ENCODE results near the gene ACTL7A. TPM values are rescaled to one million over a fixed set of nuclear protein-coding genes. Genes with fewer than 3 reads are reported as not detected.

The ACTL7A gene
- total RNA-seq, 2 experiments from 2014 or later: not detected

GRCh38 chr9:108830272-108830671, 31.8 kb upstream of the ACTL7A start:
- Histone ChIP-seq H3K4me1 (ENCODE audit: insufficient read depth, low read length) (no peaks in the 10 kb centered on the region), H3K9me3 (ENCODE audit: control insufficient read depth in 1 of 2, insufficient read depth in 1 of 2, low read length in 2 of 2) (no peaks in the 10 kb centered on the region), H3K27ac (ENCODE audit: low read depth in 1 of 2, low read length in 2 of 2) (no peak overlapping the region), H3K27me3 (ENCODE audit: control insufficient read depth in 1 of 2, insufficient read depth in 2 of 2, low read length in 2 of 2) (peaks cover 3 to 8% of the 10 kb centered on the region in 2 experiments), H3K36me3 (ENCODE audit: insufficient read depth, low read length) (no peaks in the 10 kb centered on the region), H3K4me3 (ENCODE audit: low read length) (no peak overlapping the region)
- no peak overlapping the region for H3K27ac Mint-ChIP-seq
- no peaks in the 10 kb centered on the region for H3K9me3 Mint-ChIP-seq
- H3K4me3 Mint-ChIP-seq: no peak overlapping the region
- ATAC-seq (ENCODE audit: poor library complexity) (no peak), DNase-seq (no peak)
- peaks cover 15% of the 10 kb centered on the region for H3K27me3 Mint-ChIP-seq
- H3K36me3 Mint-ChIP-seq (ENCODE audit: low read depth): no peaks in the 10 kb centered on the region
- ChIA-PET CTCF (no interaction called here), POLR2A (no interaction called here)
- no peaks in the 10 kb centered on the region for H3K4me1 Mint-ChIP-seq (ENCODE audit: low read depth)
- no peak for TF ChIP-seq CTCF (IDR thresholded peaks at IDR 0.05)
- intact Hi-C loops (cut with DNase I, micrococcal nuclease): no loop called here

- no peak for ATAC-seq (ENCODE audit: poor library complexity)
- H3K27ac ChIP-seq (ENCODE audit: low read depth in 1 of 2, low read length in 2 of 2): no peak overlapping the region
- ChIA-PET POLR2A (no interaction called here), CTCF (no interaction called here)
- no peaks in the 10 kb centered on the region for H3K4me1 Mint-ChIP-seq (ENCODE audit: low read depth)
- H3K27me3 ChIP-seq (ENCODE audit: control insufficient read depth in 1 of 2, insufficient read depth in 2 of 2, low read length in 2 of 2): no peaks in the 10 kb centered on the region
- TF ChIP-seq CTCF (IDR thresholded peaks at IDR 0.05): no peak
- H3K36me3 ChIP-seq (ENCODE audit: insufficient read depth, low read length): no peaks in the 10 kb centered on the region
- H3K4me1 ChIP-seq (ENCODE audit: insufficient read depth, low read length): no peaks in the 10 kb centered on the region
- peaks cover 9% of the 10 kb centered on the region for H3K27me3 Mint-ChIP-seq
- H3K4me3 Mint-ChIP-seq: no peak overlapping the region
- no peak for DNase-seq
- H3K9me3 ChIP-seq (ENCODE audit: control insufficient read depth in 1 of 2, insufficient read depth in 1 of 2, low read length in 2 of 2): no peaks in the 10 kb centered on the region
- no peaks in the 10 kb centered on the region for H3K36me3 Mint-ChIP-seq (ENCODE audit: low read depth)
- no peak overlapping the region for H3K4me3 ChIP-seq (ENCODE audit: low read length)
- intact Hi-C loops (cut with DNase I, micrococcal nuclease): no loop called here
- H3K9me3 Mint-ChIP-seq: no peaks in the 10 kb centered on the region
- H3K27ac Mint-ChIP-seq: no peak overlapping the region
Measured at GRCh38 chr9:108831496-108832178, 30.4 kb upstream of the ACTL7A start.

GRCh38 chr9:108832179-108832500, 29.9 kb upstream of the ACTL7A start:
- no peak overlapping the region for H3K27ac ChIP-seq (ENCODE audit: low read depth in 1 of 2, low read length in 2 of 2)
- Mint-ChIP-seq H3K4me3 (no peak overlapping the region), H3K27ac (no peak overlapping the region), H3K4me1 (ENCODE audit: low read depth) (no peaks in the 10 kb centered on the region), H3K36me3 (ENCODE audit: low read depth) (no peaks in the 10 kb centered on the region), H3K27me3 (peaks cover 9% of the 10 kb centered on the region), H3K9me3 (no peaks in the 10 kb centered on the region)
- no peaks in the 10 kb centered on the region for H3K9me3 ChIP-seq (ENCODE audit: control insufficient read depth in 1 of 2, insufficient read depth in 1 of 2, low read length in 2 of 2)
- no peak for TF ChIP-seq CTCF (IDR thresholded peaks at IDR 0.05)
- CTCF ChIA-PET: no interaction called here
- POLR2A ChIA-PET: no interaction called here
- intact Hi-C loops (cut with DNase I, micrococcal nuclease): no loop called here
- no peaks in the 10 kb centered on the region for H3K4me1 ChIP-seq (ENCODE audit: insufficient read depth, low read length)
- DNase-seq (no peak), ATAC-seq (ENCODE audit: poor library complexity) (no peak)
- no peaks in the 10 kb centered on the region for H3K27me3 ChIP-seq (ENCODE audit: control insufficient read depth in 1 of 2, insufficient read depth in 2 of 2, low read length in 2 of 2)
- H3K4me3 ChIP-seq (ENCODE audit: low read length): no peak overlapping the region
- no peaks in the 10 kb centered on the region for H3K36me3 ChIP-seq (ENCODE audit: insufficient read depth, low read length)

All from CD4-positive, alpha-beta T cell (primary cell).